ENCODE results near the gene BAZ2B. TPM values are rescaled to one million over a fixed set of nuclear protein-coding genes. Genes with fewer than 3 reads are reported as not detected.

BAZ2B gene, protein sequence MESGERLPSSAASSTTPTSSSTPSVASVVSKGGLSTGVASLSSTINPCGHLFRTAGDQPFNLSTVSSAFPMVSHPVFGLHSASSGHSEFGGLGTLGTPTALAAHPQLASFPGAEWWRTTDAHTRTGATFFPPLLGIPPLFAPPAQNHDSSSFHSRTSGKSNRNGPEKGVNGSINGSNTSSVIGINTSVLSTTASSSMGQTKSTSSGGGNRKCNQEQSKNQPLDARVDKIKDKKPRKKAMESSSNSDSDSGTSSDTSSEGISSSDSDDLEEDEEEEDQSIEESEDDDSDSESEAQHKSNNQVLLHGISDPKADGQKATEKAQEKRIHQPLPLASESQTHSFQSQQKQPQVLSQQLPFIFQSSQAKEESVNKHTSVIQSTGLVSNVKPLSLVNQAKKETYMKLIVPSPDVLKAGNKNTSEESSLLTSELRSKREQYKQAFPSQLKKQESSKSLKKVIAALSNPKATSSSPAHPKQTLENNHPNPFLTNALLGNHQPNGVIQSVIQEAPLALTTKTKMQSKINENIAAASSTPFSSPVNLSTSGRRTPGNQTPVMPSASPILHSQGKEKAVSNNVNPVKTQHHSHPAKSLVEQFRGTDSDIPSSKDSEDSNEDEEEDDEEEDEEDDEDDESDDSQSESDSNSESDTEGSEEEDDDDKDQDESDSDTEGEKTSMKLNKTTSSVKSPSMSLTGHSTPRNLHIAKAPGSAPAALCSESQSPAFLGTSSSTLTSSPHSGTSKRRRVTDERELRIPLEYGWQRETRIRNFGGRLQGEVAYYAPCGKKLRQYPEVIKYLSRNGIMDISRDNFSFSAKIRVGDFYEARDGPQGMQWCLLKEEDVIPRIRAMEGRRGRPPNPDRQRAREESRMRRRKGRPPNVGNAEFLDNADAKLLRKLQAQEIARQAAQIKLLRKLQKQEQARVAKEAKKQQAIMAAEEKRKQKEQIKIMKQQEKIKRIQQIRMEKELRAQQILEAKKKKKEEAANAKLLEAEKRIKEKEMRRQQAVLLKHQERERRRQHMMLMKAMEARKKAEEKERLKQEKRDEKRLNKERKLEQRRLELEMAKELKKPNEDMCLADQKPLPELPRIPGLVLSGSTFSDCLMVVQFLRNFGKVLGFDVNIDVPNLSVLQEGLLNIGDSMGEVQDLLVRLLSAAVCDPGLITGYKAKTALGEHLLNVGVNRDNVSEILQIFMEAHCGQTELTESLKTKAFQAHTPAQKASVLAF (N-terminal part only)
- total RNA-seq: 1 to 10 TPM; 5.0 to 6.7 (median 5.1) TPM

DNA sequence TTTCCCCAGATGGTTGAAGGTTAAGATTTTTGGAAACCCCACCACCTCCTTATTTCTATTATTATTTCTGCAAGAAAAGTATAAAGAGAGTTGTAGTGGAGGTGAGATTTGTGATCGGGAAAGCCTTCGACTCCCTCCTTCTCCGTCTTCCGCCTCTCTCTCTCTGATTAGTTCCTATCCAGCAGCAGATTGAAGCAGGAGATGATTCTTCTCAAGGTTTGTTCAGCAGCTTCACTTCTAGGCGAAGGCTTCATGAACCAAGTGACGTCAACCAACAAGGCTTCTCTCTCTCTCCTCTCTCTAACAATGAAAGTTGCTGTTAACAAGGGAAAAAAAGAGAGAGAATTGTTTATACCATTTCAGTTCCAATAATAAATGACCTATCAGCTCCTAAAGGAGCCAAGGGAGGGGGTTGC is at the start of gene BAZ2B:
TSS of gene BAZ2B (minus strand) at position 263 of the 416 bp plus-strand sequence. CDS start 137,829 bp downstream, outside the sequence.
- H3K27me3 Mint-ChIP-seq (ENCODE audit: low read depth): peaks cover 18% of the 10 kb centered on the region
- H3K9me3 Mint-ChIP-seq: no peaks in the 10 kb centered on the region
- ATAC-seq: peak in 1 of 2 donors; percentile 9
- peaks cover 8% of the 10 kb centered on the region for H3K4me1 Mint-ChIP-seq (ENCODE audit: low read depth)
- no peaks in the 10 kb centered on the region for H3K36me3 Mint-ChIP-seq (ENCODE audit: insufficient read depth)
- peak within 1 kb of the TSS; percentile 81 for H3K4me3 Mint-ChIP-seq
- no peak for DNase-seq

DNA sequence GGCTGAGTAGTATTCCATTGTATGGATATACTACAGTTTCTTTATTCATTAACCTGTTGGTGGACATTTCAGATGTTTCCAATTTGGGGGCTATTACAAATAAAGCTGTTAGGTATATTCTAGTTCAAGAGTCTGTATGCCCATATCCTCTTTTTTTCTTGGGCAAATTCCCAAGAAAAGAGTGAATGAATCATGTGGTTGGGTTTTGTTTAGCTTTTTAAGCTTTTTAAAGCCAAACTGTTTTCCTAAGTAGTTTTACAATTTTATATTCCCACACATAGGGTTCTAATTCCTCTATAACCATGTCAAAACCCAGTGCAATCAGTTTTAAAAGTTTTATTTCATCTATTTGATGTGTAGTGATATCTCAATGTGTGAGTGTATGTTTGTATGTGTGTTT is 44.9 kb upstream of the BAZ2B start:
- no peak for DNase-seq
- no peaks in the 10 kb centered on the region for H3K4me1 Mint-ChIP-seq (ENCODE audit: low read depth)
- H3K27me3 Mint-ChIP-seq (ENCODE audit: low read depth): no peaks in the 10 kb centered on the region
- no peak overlapping the region for H3K4me3 Mint-ChIP-seq
- H3K36me3 Mint-ChIP-seq (ENCODE audit: insufficient read depth): peaks cover 4% of the 10 kb centered on the region
- peaks cover 22% of the 10 kb centered on the region for H3K9me3 Mint-ChIP-seq
- ATAC-seq: no peak

DNA sequence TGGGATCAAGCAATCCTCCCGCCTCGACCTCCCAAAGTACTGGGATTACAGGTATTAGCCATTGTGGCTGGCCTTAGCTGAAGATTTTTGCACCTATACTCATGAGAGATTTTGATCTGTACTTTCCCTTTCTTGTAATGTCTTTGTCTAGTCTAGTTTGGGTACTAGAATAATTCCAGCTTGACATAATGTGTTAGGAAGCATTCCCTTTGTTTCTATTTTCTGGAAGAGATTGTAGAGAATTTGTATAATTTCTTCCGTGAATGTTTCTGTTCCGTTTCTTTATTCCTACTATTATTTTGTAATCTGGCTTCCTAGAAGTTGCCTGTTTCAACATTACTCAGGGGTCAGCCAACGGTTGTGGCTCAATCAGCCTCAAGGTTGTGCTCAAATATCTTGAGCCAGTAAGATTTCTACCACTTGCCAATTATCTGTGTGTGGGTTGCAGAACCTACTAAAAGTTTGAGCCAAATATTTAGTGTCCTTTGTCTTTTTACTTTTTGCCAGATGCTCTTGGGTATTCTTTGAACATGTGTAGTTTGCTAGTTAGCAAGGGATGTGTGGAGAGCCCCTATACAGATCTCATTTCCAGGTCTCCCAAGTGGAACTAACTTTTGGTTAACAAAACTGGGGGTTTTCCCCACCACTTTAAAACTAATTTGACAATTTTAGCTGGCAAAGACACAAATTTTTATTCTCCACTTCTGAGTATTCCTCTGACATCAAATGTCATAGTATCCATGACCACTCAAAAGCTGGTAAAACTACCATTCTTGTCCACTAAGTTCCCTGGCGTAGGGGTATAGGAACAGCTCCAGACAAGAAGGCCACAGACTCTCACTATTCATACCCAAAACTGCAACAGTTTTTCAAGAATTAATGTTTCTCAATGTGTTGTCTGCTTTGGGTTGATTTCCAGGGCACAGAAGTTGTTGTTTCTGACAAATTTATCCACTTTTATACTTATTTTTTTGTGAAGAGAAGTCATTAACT is 42.8 kb upstream of the BAZ2B start:
- Mint-ChIP-seq H3K36me3 (ENCODE audit: insufficient read depth) (peaks cover 8% of the 10 kb centered on the region), H3K27me3 (ENCODE audit: low read depth) (no peaks in the 10 kb centered on the region), H3K9me3 (peaks cover 40% of the 10 kb centered on the region), H3K4me3 (no peak overlapping the region), H3K4me1 (ENCODE audit: low read depth) (no peaks in the 10 kb centered on the region)
- ATAC-seq (no peak), DNase-seq (no peak)

DNA sequence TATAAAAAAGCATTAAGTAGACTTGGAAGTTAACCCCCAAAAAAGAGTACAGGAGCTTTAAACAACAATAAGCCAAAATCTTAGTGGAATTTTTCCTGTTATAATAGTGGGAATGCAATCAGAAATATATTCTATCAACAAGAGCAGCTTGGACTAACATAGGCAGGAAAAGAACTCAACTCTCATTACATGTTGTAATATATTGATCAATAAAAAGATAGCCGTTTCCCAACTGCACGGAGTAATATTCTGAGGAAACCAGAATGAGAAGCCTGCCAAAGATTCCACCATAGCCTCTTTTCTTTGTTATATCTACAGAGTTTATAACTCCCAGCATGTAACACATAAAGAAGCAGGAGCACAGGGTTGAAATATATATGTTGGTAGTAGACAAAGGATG is 37.6 kb upstream of the BAZ2B start:
- Mint-ChIP-seq H3K36me3 (ENCODE audit: insufficient read depth) (peaks cover 8% of the 10 kb centered on the region), H3K4me1 (ENCODE audit: low read depth) (no peaks in the 10 kb centered on the region), H3K9me3 (peaks cover 36% of the 10 kb centered on the region), H3K4me3 (no peak overlapping the region), H3K27me3 (ENCODE audit: low read depth) (no peaks in the 10 kb centered on the region)
- ATAC-seq: no peak
- DNase-seq: no peak

DNA sequence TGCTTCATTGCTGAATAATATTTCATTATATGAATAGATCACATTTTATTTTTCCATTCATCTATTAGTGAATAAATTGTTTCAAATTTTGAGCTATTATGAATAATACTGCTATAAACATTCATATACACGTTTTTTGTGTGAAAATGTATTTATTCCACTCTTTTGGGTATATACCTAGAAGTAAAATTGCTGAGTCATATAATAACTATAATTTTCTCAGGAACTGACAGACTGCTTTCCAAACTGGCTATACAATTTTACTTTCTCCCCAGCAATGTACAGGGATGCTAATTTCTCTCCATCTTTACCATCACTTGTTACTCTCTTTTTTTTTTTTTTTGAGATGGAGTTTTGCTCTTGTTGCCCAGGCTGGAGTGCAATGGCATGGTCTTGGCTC is 35.5 kb upstream of the BAZ2B start:
- DNase-seq (no peak), ATAC-seq (no peak)
- H3K27me3 Mint-ChIP-seq (ENCODE audit: low read depth): no peaks in the 10 kb centered on the region
- peaks cover 29% of the 10 kb centered on the region for H3K9me3 Mint-ChIP-seq
- no peak overlapping the region for H3K4me3 Mint-ChIP-seq
- peaks cover 6% of the 10 kb centered on the region for H3K36me3 Mint-ChIP-seq (ENCODE audit: insufficient read depth)
- H3K4me1 Mint-ChIP-seq (ENCODE audit: low read depth): no peaks in the 10 kb centered on the region

DNA sequence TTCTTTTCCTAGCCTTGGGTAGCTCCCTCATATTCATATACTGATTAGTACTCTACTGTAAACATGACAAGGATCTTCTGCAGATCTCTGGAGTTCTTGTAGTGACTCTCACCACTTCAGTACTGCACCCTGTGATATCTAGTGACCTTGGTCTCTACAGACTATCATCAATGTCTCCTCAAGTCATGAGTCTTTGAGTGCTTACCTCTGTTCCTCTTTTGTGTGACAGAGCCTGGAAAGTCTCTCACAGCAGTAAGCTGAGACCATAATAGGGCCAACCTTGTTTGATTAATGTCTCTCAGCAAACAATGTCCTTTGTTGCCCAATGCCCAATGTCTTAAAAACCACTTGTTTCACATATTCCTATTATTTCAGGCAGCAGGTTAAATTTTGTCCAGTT is 34.2 kb upstream of the BAZ2B start:
- H3K9me3 Mint-ChIP-seq: peaks cover 29% of the 10 kb centered on the region
- ATAC-seq (no peak), DNase-seq (no peak)
- no peaks in the 10 kb centered on the region for H3K4me1 Mint-ChIP-seq (ENCODE audit: low read depth)
- peaks cover 2% of the 10 kb centered on the region for H3K36me3 Mint-ChIP-seq (ENCODE audit: insufficient read depth)
- H3K27me3 Mint-ChIP-seq (ENCODE audit: low read depth): no peaks in the 10 kb centered on the region
- no peak overlapping the region for H3K4me3 Mint-ChIP-seq

DNA sequence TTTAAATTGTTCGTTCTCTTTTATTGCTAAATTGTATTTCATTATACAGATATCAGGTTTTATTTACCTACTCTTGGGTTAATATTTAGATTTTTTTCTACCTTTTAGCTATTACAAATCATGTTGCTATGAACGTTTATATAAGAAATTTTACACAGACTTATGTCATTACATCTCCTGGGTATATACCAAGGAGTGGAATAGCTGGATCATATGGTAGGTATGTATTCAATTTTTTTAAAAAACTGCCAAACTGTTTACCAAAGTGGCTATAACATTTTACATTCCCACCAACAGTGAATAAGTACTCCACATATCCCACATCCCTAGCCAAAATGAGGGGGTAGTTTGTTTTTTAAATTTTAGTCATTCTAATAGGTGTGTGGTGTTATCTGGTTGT is 32.3 kb upstream of the BAZ2B start:
- Mint-ChIP-seq H3K27me3 (ENCODE audit: low read depth) (no peaks in the 10 kb centered on the region), H3K36me3 (ENCODE audit: insufficient read depth) (peaks cover 5% of the 10 kb centered on the region), H3K4me1 (ENCODE audit: low read depth) (no peaks in the 10 kb centered on the region), H3K4me3 (no peak overlapping the region), H3K9me3 (peaks cover 20% of the 10 kb centered on the region)
- ATAC-seq (no peak), DNase-seq (no peak)

DNA sequence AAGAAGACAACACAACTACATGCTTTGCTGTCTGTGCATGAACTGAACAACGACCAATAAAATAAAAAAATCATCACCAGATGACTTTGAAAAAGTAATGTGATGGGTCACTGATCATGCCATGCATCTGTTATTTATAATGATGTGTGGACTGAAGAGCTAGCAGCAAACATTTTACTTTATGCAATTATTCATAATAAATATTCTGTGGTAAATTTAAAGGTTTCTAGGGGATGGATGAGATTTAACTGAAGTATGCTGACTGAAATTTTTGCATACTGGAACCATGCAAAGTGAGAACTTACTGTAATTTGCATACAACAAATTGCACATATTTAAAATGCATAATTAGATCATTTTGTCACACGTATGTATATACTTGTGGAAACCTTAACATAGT is 31.3 kb upstream of the BAZ2B start:
- Mint-ChIP-seq H3K36me3 (ENCODE audit: insufficient read depth) (peaks cover 7% of the 10 kb centered on the region), H3K27me3 (ENCODE audit: low read depth) (no peaks in the 10 kb centered on the region), H3K4me1 (ENCODE audit: low read depth) (no peaks in the 10 kb centered on the region), H3K9me3 (peaks cover 20% of the 10 kb centered on the region), H3K4me3 (no peak overlapping the region)
- DNase-seq (no peak), ATAC-seq (no peak)

DNA sequence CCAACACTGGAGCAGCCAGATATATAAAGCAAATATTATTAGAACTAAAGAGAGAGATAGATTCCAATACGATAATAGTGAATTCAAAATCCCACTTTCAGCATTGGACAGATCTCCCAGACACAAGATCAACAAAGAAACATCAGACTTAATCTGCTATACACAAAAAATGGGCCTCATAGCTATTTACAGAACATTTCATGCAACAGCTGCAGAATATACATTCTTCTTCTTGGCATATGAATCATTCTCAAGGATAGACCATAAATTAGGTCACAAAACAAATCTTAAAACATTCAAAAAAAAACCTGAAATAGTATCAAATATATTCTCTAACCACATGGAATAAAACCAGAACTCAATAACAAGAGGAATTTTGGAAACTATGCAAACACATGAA is 23.8 kb upstream of the BAZ2B start:
- no peaks in the 10 kb centered on the region for H3K27me3 Mint-ChIP-seq (ENCODE audit: low read depth)
- H3K4me1 Mint-ChIP-seq (ENCODE audit: low read depth): no peaks in the 10 kb centered on the region
- peaks cover 3% of the 10 kb centered on the region for H3K36me3 Mint-ChIP-seq (ENCODE audit: insufficient read depth)
- H3K4me3 Mint-ChIP-seq: no peak overlapping the region
- peaks cover 17% of the 10 kb centered on the region for H3K9me3 Mint-ChIP-seq
- ATAC-seq (no peak), DNase-seq (no peak)

DNA sequence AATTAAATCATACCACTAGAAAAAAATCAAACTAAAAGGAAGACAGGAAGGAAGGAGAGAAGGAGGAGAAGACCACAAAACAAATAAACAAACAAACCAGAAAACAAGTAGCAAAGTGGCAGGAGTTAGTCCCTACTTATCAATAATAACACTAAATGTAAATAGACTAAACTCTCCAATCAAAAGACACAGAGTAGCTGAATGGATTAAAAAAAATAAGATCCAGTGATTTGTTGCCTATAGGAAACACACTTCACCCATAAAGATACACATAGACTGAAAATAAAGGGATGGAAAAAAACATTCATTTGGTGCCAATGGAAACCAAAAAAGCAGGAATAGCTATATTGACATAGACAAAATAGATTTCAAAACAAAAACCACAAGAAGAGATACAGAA is 23.4 kb upstream of the BAZ2B start:
- no peaks in the 10 kb centered on the region for H3K27me3 Mint-ChIP-seq (ENCODE audit: low read depth)
- no peaks in the 10 kb centered on the region for H3K4me1 Mint-ChIP-seq (ENCODE audit: low read depth)
- H3K36me3 Mint-ChIP-seq (ENCODE audit: insufficient read depth): peaks cover 3% of the 10 kb centered on the region
- no peak for DNase-seq
- H3K4me3 Mint-ChIP-seq: no peak overlapping the region
- ATAC-seq: no peak
- H3K9me3 Mint-ChIP-seq: peaks cover 17% of the 10 kb centered on the region

DNA sequence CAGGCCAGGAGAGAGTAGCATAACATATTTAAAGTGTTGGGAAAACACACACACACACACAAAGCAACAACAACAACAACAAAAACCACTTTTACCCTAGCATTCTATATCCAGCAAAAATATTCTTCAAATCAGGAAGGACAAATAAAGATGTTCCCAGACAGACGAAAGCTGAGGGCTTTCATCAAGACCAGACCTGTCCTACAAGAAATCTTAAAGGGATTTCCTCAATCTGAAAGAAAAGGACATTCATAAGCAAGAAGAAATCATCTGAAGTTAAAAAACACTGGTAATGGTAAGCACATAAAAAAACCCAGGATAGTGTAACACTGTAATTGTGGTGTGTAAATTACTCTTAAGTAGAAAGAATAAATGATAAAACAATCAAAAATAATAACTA is 22.7 kb upstream of the BAZ2B start:
- Mint-ChIP-seq H3K9me3 (peaks cover 17% of the 10 kb centered on the region), H3K36me3 (ENCODE audit: insufficient read depth) (peaks cover 6% of the 10 kb centered on the region), H3K27me3 (ENCODE audit: low read depth) (no peaks in the 10 kb centered on the region), H3K4me1 (ENCODE audit: low read depth) (no peaks in the 10 kb centered on the region), H3K4me3 (no peak overlapping the region)
- ATAC-seq (no peak), DNase-seq (no peak)

DNA sequence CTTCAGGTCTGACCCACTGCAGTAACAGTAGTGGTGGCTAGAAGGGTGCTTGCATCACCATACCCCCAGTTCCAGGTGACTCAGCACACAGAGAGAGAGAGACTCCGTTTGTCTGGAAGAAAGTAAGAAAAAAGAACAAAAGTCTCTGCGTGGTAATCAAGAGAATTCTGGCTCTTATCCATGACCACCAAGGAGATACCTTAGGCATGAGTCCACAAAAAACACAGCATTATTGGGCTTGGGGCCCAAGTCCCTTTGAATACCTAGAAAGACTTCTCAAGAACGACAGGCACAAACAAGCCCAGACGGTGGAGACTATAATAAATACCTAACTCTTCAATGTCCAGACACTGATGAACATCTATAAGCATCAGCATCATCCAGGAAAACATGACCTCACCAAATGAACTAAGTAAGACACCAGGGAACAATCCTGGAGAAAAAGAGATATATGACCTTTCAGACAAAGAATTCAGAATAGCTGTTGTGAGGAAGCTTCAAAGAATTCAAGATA is 21.7 kb upstream of the BAZ2B start:
- H3K27me3 Mint-ChIP-seq (ENCODE audit: low read depth): no peaks in the 10 kb centered on the region

DNA sequence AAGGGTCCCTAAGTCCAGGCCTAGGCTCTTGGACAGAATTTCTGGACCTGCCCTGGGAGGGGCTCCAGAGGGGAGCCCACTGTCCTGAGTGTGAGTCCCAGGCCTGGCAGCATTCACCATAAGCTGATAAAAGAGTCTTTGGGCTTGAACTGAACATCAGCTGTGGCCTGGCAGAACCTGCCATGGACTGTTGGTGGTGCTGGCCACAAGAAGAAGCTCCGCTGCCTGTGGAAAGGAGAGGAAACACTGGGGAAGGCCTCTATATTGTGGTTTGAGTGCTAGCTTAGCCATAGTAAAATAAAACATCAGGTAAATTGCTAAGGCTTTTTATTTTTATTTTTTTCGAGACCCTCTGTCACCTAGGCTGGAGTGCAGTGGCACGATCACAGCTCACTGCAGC is 20.9 kb upstream of the BAZ2B start:
- H3K36me3 Mint-ChIP-seq (ENCODE audit: insufficient read depth): peaks cover 4% of the 10 kb centered on the region

More for the DNA sequence above, 21.7 kb upstream of the BAZ2B start:
- ATAC-seq: no peak
- peaks cover 6% of the 10 kb centered on the region for H3K36me3 Mint-ChIP-seq (ENCODE audit: insufficient read depth)
- DNase-seq: no peak
- no peaks in the 10 kb centered on the region for H3K4me1 Mint-ChIP-seq (ENCODE audit: low read depth)
- peaks cover 17% of the 10 kb centered on the region for H3K9me3 Mint-ChIP-seq
- no peak overlapping the region for H3K4me3 Mint-ChIP-seq

More for the DNA sequence above, 20.9 kb upstream of the BAZ2B start:
- ATAC-seq: no peak
- Mint-ChIP-seq H3K4me3 (no peak overlapping the region), H3K9me3 (peaks cover 17% of the 10 kb centered on the region), H3K27me3 (ENCODE audit: low read depth) (no peaks in the 10 kb centered on the region), H3K4me1 (ENCODE audit: low read depth) (no peaks in the 10 kb centered on the region)
- no peak for DNase-seq

Data from activated T-cell treated with anti-CD3 and anti-CD28 coated beads, Interleukin-2, amount 50 U/mL, for 4 hours (primary cell).